ENCODE results near the gene DNAJC10.

DNAJC10 gene

DNA sequence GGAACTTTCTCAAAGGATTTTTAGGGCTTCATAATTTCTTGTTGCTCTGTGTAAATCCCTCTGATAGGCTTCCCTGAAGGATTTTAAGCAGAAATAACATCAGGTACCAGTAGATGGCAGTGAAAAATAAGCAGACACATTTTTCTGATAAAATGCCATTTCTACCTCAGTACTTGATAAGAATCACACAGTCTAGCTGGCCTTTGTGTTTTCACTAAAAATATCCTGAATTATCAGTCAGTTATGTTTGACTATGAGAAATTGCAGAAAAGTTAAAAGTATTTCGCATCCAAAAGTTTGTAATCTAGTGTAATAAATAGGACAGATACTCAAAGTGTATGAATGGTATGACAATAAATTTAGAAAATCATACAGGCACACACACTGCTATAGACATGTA lies 68.7 kb downstream of the DNAJC10 start:
- DNase-seq (ENCODE audit: low spot score): peak; percentile 6

- no peak for DNase-seq (ENCODE audit: low spot score)
These were observed 76.4 kb downstream of the DNAJC10 start for GRCh38 chr2:182792441-182792840.

DNA sequence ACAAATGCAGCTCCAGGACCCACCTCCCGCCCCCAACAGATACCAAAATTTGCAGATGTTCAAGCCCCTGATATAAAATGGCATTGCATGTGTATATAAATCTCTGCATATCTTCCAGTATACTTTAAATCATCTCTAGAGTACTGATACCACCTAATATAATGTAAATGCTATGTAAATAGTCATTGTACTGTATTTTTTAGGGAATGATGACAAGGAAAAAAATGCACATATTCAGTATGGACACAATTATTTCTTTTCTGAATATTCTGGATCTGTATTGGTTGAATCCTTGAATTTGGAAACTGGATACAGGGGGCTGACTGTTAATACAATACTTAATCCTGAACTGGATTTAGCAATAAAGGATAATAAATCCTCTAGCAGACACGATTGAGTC lies 82.7 kb downstream of the DNAJC10 start:
- DNase-seq (ENCODE audit: low spot score): no peak

- no peak for DNase-seq (ENCODE audit: low spot score)
These were observed 88.1 kb downstream of the DNAJC10 start for GRCh38 chr2:182804128-182804527.

- DNase-seq (ENCODE audit: low spot score): no peak
These were observed 91.3 kb downstream of the DNAJC10 start for GRCh38 chr2:182807319-182807718.

DNA sequence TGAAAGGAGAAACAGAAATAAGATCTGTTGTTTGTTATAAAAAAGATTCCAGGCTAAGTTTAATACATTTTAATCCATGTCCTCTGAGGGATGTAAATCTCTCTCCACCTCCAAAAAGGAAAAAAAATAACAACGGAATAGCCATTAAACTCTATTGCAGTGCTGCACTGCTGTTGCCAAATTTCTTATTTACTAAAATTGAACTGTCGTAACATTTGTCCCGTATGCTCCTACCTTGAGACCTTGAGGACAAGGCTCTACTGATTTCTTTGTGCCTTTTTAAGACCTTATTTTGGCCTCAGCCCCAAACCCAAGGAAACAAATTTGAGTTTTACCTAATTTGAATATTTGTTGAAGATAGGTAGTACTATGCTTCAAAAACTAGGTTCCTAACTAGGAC lies 94.0 kb downstream of the DNAJC10 start:
- no peak for DNase-seq (ENCODE audit: low spot score)

DNA sequence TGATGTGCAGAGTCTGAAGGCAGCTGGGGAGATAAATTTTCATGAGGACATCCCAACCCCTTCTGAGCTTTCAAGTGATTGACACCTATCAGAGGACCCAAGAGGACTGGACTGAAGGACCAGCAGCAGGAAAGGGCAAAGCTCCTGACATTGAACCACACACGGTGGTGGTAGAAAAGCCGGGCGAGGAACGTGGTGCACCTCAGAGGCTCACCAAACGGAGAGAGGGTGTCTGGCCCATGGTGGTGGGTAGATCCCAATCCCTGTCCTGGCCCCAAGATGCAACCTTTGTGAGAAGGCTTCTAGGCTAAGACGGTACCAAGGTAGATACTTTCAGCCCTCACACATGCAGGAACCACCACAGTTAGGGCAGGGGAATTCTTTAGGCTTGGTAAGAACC lies 98.3 kb downstream of the DNAJC10 start:
- DNase-seq (ENCODE audit: low spot score): no peak

DNA sequence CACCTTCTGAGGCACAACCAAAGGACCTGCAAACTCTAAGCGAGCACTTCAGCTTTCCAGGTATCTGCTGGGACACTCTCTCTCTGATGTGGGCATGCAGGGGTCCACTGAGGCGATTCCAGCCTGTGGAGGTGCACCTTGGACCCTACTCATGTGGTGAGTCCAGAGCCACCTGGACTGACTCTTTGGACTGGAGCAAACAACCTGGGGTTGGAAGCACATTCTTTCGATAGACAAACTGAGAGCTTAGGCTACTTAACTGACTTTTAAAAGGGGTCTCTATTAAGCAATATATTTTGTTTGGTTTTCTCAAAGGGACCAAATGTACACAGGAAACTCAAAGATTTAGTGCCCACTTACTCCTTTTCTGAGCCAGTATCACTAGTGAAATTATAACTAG lies 98.7 kb downstream of the DNAJC10 start:
- DNase-seq (ENCODE audit: low spot score): no peak

- no peak for DNase-seq (ENCODE audit: low spot score)
These were observed 100.8 kb downstream of the DNAJC10 start for GRCh38 chr2:182816866-182817265.

GRCh38 chr2:182817558-182817957 lies 101.5 kb downstream of the DNAJC10 start:
- DNase-seq (ENCODE audit: low spot score): no peak

DNA sequence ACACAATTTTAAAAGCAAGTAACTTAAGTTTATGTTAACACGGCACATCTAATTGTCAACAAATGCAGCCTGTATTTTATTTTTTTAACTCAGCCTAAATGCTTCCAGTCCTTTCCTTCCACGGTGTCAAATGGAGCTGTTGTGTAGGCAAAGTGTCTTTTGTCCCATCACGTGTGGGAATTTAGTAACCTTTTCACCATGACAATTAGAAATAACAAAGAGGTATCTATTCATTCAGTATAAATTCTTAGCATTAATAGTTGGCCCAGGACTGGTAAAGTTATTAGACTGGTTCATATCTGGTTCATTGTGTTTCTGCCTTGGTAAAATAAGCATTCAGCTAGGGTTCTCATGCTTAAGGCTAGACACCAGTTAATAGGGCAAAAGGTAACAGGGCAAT lies 102.4 kb downstream of the DNAJC10 start:
- no peak for DNase-seq (ENCODE audit: low spot score)

GRCh38 chr2:182818925-182819324 lies 102.9 kb downstream of the DNAJC10 start:
- no peak for DNase-seq (ENCODE audit: low spot score)

GRCh38 chr2:182819412-182819811 lies 103.4 kb downstream of the DNAJC10 start:
- DNase-seq (ENCODE audit: low spot score): no peak

DNA sequence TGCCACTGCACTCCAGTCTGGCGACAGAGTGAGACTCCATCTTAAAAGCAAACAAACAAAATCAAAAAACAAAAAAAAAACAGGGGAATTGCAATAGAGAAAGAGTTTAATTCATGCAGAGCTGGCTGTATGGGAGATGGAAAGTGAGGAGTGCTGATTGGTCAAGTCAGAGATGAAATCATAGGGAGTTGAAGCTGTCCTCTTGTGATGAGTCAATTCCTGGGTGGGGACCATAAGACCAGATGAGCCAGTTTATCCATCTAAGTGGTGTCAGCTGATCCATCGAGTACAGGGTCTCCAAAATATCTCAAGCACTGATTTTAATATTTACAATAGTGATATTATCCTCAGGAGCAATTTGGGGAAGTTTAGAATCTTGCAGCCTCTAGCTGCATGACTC lies 105.1 kb downstream of the DNAJC10 start:
- DNase-seq (ENCODE audit: low spot score): no peak

- DNase-seq (ENCODE audit: low spot score): no peak
These were observed 106.7 kb downstream of the DNAJC10 start for GRCh38 chr2:182822733-182823132.

DNA sequence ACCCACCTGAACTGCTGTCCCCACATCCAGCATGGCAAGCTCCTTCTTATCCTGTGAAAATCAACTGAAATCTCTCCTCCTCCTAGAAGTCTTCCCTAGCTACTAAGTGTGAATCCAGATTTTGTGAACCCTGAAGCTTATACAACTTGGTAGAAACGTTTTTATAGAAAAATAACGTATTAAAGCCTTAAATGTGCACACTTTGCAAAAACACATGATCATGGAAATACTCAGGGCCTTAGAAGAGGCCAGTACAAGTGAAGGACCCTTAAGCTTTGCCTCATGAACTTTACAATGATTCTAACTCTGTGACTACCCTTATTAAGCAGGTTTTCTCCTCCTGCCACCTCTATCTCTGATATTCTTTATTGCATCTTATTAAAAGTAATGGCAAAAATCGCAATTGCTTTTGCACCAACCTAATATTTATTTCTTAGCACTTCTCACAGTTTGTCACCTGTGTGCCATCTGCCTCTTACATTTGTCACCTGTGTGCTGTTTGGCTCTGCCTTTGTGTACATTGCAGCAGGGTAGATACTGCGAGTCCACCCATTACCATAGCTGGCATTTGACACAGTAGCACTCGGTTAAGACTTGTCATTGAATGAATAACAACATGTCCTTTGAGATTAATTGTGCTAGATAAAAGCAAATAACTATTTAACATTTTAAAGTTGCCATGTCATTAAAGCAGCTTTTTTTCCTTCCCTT lies 108.2 kb downstream of the DNAJC10 start:
- DNase-seq (ENCODE audit: low spot score): no peak

DNA sequence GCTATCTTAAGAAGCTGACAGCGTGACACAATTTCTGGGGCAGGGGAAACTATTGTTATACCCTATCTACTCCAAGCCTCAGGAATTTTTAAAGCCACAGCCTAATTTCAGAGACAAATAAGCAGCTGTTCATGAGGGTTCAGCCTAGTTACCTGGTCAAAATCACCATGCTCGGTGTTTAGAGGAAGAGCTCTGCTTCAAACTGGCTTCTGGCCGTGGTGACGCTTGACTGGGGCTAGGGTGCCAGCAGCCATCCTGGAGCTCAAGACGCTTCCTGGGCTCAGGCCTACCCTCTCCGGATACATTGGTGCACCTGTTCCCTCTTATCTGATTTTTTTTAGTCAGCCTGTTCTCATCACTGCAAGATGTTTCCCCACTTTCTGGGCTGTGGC lies 108.7 kb downstream of the DNAJC10 start:
- no peak for DNase-seq (ENCODE audit: low spot score)

DNA sequence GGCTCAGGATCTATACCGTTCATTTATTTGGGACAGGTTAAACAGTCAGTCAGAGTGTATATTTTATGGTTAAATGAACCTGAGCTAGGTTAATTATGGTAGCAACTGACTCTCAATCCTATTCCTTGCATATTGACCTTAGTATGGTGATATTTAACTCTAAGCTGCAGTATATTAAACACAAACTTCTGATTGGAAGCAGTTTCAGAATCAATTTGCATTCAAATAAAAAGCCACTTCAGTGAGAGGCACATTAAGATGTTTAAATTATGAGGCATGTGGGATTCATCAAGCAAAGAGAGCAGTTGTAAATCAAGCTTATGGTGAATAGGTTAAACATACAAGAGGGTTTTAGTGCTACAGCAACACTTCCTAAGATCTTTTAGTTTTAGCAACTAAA lies 110.0 kb downstream of the DNAJC10 start:
- DNase-seq (ENCODE audit: low spot score): no peak

GRCh38 chr2:182826496-182826895 lies 110.4 kb downstream of the DNAJC10 start:
- DNase-seq (ENCODE audit: low spot score): no peak

- DNase-seq (ENCODE audit: low spot score): no peak
These were observed 111.3 kb downstream of the DNAJC10 start for GRCh38 chr2:182827182-182827879.

DNA sequence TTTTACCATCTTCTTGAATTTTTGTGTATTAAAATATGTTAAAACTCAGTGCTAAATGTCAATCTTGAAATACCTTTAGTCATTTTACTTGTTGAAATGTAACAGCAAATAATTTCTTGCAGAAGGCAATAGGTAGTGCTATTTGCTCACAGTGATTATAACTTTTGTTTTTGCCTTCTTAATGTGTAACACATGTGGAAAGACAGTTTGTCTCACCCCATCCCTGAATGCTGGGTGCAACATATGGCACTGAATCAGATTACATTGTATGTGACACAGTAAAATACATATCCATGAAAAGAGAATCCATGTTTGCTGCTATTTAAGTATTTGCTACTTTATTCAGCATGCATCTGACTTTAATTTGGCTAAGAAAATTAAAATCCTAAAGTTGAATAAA lies 115.0 kb downstream of the DNAJC10 start:
- DNase-seq (ENCODE audit: low spot score): no peak

- no peak for DNase-seq (ENCODE audit: low spot score)
These were observed 115.9 kb downstream of the DNAJC10 start for GRCh38 chr2:182831921-182832320.

- DNase-seq (ENCODE audit: low spot score): no peak
These were observed 117.2 kb downstream of the DNAJC10 start for GRCh38 chr2:182833084-182833854.
